NCI-H2107 (cell line): ENCODE measurements around the gene BLTP3A.
"Not testable (repeated sequence)": the region's sequence is repeated elsewhere in the genome, so short reads cannot be mapped to it uniquely, and the experiment has no call there.

Source experiments
- DNase-seq: peaks from one replicate; lab custom pipeline; 2025; lab: John Stamatoyannopoulos, UW

BLTP3A gene

DNA sequence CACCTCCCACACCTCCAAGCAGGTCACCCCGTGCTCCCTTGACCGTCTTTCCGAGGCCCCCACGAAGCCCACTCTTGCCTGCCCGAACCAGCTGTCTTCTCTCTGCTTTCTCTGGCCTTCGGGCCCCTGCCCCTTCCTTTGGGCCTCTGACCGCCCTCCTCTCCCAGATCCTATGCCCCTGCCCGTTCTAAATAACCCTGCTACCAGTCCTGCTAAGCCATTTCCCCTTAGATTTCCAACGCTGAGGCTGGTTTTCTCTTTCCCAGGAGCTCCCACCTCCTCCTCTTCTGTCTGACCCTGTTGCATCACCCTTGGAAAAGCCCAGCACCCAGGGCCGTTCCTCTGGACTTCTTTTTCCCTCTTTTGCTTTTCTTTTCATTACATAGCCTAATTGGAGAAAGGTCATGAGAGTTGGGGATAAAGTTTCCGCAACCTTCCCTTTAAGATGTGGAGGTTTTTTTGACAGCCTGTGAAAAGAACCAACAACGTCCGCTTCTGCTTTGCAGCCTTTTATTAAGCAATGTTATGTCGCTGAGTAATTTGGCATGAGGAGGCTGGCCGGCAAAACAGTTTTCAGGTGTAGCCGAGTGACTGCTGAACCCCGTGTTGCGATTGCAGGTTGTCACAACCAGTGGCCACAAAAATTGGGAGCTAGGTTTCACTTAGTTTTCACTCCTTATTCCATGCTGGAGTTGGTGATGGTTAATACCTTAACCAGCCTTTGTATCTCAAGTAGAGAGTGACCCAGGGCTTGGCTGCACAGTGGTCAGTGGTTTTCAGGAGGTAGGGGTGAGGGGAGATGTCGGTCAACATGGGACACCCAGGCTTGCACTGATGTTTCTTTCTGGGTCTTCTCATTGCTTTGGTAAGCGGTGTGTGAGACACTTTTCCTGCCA lies 970 bp downstream of the BLTP3A start:
- no peak for DNase-seq

DNA sequence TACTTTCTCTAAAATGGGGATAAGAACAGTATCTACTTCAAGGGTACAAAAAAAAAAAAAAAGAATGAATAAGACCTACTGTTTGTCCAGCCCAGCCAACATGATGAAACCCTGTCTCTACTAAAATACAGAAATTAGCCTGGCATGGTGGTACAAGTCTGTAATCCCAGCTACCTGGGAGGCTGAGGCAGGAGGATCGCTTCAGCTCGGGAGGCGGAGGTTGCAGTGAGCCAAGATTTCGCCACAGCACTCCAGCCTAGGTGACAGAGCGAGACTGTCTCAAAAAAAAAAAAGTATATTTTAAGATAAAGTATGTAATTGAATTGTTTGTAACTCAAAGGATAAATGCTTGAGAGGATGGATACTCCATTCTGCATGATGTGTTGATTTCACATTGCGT lies 2.0 kb downstream of the BLTP3A start:
- no peak for DNase-seq

DNA sequence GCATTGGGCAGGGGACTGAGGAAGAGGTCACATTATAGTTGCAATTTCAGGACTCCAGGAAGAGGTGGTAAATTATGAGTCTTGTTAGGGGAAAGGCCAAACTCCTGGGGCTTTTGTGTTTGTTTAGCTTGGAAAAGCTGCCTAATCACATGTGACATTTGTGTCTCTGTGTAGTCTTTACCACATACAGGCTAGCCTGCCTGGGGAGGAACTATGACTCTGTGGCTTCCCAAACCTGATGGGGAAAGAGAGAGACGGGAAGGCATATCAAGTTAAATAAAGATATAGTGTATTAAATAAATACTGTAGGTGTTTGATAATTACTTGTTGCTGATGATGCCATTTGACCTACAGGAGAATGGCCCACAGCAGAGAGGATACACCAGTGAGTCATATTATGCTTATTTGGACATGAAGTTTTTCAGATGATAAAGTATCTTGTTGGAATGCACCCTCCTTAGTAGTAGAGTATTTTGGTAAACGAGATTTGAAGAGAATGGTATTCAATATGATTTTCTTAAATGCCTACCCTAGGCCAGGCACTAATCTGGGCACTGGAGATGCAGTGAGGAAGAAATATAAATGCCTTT lies 4.0 kb downstream of the BLTP3A start:
- DNase-seq: no peak

DNA sequence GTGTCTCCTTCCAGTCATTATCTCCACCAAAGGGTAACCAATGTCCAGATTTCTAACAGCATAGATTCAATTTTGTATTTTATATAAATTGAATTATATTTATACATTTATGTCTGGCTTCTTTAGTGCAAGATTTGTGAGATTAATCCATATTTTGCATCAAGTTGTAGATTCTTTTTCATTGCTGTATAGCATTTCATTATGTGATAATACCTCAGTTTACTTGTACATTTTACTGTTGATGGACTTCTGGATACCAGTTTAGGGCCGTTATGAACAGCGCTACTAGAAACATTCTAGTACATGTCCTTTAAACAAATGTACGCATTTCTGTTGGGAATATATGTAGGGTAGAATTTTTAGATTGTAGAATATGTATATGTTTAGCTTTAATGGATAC lies 6.2 kb downstream of the BLTP3A start:
- DNase-seq: no peak

DNA sequence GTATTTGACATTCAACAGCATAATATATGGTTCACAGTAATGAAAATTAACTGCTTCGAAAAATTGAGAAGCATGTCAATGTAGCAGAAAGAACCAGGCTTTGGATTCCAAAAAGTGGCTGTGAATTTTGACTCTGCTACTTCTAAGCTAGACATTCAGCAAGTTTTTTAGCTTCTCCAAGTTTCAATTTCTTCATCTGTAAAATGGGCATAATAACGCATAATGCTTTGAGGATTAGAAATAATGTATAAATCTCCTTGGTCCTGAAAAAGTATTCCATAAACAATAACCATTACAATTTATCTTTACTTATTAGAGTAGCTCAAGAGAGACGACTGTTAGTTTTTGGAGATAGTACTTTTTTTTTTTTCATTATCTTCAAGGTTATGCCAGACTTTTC lies 7.7 kb downstream of the BLTP3A start:
- no peak for DNase-seq

DNA sequence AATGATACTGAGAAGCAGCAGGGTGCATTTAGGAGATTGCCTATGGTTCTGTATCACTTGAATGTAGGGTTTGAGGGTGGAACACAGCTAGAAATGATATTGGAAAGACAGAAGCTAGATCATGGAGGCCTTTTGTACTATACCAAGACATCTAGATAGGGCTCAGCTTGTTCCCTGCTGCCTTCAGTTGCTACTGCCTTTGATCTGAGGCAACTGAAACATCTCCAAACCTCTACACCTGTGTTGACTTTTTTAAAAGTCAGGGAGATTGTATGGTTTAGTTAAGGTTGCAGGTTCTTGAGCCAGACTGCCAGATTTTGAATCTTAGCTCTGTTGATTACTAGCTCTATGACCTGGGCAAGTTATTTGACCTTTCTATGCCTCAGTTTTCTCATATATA lies 12.7 kb downstream of the BLTP3A start:
- no peak for DNase-seq

DNA sequence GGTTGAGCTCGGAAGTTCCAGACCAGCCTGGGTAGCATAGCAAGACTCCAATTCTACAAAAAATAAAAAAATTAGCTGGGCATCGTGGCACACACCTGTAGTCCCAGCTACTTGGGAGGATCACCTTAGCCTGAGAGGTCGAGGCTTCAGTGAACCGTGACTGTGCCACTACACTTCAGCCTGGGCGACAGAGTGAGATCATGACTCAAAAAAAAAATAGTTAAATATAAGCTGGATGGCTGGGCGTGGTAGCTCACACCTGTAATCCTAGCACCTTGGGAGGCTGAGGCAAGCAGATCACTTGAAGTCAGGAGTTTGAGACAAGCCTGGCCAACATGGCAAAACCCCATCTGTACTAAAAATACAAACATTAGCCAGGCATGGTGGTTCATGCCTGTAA lies 13.2 kb downstream of the BLTP3A start:
- not testable (repeated sequence) for DNase-seq

DNA sequence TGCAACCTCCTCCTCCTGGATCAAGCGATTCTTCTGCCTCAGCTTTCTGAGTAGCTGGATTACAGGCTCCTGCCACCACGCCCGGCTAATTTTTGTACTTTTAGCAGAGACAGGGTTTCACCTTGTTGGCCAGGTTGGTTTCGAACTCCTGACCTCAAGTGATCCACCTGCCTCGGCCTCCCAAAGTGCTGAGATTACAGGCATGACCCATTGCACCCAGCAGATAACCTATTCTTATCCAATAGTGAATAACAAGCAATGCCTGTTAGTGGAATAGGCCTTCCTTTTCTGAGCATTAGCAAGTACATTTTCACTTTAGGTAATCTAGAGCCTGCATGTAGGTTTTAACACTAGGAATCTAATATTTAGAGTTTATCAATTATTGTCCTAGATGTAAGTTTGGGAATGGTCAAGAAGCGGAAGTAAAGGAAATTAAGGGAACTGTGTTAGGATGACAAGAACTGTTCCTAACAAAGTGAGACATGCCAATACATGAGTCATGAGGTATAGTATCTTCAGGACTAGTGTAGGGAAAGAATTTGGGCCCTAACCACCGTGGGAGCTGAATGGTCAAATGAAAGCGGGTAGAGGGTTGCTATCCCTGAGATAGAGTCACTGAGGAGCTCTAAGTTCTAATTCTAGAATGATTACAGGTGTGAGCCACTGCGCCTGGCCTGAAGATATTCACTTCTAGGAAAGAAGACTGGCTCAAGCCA lies 15.0 kb downstream of the BLTP3A start:
- DNase-seq: no peak

DNA sequence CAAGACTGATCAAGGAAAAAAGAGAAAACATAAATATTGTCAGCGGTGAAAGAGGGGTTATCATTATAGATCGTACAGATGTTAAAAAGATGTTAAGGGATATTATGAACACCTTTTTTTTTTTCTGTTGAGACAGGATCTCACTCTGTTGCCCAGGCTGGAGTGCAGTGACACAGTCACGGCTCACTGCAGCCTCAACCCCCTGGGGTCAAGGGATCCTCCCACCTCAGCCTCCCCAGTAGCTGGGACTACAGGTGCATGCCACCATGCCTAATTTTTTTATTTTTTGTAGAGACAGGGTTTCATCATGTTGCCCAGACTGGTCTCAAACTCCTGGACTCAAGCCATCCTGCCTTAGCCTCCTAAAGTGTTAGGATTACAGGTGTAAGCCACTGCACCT lies 16.6 kb downstream of the BLTP3A start:
- not testable (repeated sequence) for DNase-seq

DNA sequence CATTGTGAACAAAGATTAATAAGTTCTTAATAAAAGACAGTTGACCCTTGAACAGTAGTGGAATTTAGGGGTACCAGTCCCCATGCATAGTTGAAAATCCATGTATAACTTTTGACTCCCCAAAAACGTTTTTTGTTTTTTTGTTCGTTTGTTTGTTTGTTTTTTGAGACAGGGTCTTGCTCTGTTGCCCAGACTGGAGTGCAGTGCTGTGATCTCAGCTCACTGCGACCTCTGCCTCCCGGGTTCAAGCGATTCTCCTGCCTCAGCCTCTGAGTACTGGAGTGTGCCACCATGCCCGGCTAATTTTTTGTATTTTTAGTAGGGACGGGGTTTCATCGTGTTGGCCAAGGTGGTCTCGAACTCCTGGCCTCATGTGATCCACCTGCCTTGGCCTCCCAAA lies 17.5 kb downstream of the BLTP3A start:
- not testable (repeated sequence) for DNase-seq

DNA sequence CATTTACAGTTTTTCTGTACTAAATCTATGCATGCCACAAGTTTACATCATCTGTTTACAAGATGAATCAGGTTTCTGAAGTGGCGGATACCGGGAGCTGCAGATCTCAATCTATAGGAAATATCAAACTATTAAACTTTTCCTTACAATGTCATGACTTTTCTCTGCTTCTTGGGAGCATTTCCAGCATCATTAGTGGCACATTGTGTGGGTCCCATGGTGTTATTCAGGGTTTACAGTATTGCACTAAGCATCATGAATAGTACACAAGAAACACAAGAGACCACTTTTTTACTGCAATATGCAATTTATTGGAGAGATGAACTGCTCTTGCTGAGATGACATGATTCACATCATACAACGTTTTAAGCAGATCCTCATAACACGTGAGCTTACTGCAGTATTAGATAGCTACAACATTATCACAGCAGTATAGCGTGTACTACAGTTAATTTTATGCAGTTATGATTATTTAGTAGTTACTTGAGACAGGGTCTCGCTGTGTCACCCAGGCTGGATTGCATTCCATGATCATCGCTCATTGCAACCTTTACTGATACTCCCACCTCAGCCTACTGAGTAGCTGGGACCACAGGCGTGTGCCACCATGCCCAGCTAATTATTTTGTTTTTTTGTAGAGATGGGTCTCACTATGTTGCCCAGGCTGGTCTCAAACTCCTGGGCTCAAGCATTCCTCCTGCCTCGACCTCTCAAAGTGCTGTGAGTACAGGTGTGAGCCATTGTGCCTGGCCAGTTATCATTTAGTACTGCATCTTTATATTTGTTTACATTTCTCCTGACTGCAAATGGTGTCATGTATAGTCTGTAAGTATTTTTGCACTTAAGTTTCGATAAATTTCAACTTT lies 18.4 kb downstream of the BLTP3A start:
- DNase-seq: no peak

DNA sequence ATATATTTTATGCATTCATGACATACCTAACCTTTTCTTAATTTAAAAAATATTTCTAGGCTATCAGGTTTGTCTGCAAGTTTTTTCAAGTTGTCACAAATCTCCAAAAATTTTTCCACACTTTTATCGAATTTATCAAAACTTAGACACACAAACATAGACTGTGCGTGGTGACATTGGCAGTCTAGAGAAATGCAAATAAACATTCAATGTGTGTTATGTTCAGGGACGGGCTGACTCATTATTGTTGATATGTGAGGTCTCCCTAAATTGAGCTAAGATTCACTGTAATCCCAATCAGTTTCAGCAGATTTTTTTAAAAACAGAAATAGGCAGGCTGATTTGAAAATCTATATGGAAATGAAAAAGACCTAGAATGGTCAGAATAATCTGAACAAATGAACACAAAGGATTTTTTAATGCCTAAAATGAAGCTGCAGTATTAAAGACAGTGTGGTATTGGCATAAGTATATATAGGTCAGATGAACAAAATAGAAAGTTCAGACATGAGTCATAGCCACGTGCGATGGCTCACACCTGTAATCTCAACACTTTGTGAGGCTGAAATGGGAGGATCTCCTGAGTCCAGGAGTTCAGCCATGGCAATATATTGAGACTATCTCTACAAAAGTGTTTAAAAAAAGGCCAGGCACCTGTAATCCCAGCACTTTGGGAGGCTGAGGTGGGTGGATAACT lies 19.2 kb downstream of the BLTP3A start:
- no peak for DNase-seq

DNA sequence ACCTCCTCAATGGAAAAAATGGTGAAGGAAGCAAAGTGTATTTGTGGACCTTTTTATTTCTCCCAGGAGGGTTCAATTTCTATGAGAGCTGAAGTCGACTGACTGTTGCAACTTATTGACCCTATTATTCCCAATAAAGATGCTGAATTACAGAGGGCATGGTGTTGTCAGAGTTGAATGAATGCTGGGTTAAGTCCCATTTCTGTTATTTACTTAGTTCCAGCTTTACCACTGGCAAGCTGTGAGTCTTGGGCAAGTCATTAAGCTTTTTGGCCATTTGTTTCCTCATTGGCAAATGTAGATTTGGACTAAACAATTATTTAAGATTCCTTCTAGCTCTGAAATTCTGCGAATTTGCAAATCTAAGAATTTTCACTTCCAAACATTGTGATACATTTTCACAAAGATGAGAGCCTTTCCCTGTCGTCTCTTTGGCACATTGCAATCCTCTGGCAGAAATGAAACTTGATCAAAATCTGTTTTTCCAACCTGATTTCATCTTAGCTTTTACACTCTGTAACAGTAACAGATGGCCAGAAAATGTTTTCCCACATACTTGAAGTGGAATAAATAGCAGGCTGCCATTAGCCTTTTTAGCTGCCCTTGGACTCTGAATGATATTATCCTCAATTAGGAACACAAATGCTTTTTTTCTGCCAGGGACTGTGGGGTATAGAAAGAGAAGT lies 21.3 kb downstream of the BLTP3A start:
- no peak for DNase-seq

DNA sequence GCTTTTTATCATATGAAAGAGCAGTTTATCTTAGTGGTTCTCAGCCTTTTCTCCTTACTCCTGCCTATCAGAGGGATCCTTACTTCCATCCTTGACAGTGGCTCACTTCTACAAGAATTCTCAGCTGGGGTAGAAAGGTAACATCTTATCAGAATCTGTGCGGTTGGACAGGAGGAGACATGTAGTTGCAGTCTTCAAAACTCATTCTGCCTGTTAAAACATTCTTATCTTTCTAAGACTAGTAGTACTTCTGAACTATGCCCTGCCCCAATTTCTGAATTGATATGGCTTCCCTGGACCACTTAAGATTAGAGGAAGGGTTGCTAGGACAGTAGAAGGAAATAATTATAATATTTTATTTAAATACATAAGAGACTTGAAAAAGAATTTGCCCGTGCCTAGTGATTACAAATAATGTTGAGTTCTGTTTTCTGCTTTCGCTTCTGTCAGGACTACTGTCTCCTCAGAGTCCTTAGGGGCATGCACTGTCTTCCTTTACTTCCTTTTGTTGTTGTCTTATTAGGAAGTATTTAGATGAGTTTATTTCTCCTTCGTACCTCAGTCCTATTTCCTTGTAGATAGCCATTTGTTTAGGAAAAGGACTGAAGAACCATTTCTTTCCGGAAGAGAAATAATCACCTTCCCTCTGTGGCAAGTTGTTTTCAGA lies 24.9 kb downstream of the BLTP3A start:
- DNase-seq: no peak

DNA sequence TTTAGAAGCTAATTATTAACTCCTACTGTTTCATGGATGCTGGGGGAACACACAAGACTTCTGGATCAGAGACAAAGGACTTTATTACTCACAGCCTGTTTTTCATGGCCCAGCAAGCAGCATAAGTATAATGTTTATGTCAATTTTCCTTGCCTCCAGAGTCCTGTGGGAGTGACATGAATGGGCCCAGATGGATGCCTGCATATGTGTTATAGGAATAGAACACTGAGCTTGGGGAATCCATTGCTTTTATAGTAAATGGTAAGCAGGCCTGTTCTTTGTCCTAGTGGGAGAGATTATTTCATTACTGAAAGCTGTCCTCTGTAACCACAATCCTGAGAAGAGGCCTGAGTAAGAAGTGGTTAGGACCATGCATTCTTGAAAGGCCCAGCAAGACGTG lies 25.6 kb downstream of the BLTP3A start:
- no peak for DNase-seq

DNA sequence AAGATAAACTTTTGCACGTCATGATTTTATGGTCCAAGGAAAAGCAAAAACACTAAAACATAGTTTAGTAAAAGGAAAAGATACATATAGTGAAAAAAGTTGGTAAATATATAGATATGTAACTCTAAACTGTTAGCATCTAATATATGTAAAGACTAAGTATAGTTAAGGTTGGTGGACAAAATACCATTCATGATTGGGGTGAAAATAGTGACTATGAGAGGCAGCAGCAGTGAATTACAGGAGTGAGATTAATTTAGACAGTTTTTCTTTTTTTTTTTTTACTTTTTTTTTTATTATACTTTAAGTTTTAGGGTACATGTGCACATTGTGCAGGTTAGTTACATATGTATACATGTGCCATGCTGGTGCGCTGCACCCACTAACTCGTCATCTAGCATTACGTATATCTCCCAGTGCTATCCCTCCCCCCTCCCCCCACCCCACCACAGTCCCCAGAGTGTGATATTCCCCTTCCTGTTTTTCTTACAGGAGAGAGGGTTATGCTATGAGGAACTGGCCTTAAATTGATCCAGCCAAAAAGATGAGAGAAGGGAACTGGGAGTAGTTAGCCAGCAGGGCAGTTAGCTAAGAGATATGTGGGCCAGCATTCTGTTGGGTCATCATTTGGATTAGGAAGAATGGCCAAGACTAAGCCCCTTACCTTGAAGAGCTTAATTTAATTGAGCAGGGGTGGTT lies 27.1 kb downstream of the BLTP3A start:
- DNase-seq: not testable (repeated sequence)

DNA sequence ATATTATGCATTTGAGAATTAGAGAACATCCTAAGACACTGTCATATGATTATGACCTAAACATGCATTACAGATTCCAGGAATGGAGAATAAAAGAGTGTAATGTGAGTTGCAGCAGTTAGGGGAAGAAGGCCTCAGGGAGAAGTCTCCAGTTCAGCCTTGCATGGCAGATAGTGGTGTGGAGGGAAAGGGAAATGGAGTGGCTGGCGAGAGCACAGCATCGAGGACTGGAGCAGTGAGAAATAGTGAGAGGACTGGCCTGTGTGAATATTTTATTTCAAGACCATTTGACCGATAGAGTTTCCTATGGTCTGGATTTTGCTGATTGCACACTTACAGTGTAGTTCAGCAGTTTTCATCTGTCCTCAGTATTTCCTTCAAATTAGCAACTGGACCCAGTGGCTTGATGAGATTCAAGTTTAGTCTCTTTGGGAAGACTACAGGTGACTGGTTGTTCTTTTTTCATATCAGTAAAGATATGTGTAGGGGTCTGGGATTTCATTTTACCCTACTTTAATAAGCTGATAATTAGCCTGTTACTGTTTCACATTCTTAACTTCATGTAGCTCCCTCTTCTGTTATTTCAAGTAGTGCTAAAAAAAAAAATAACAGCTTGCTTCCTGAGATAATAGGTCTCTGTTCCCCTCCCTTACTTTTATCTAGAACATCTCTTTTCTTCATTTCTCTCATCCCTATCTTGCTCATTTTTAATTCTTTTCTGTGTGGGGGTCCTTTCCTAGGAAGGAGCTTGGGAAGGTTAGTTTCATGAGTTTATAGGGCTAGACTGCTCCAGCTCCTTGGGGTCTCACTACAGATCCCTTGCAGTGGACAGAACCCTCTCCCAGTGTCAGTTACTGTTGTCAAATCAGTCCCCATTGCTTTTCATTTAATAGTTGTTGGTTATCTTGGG lies 27.9 kb downstream of the BLTP3A start:
- DNase-seq: no peak

DNA sequence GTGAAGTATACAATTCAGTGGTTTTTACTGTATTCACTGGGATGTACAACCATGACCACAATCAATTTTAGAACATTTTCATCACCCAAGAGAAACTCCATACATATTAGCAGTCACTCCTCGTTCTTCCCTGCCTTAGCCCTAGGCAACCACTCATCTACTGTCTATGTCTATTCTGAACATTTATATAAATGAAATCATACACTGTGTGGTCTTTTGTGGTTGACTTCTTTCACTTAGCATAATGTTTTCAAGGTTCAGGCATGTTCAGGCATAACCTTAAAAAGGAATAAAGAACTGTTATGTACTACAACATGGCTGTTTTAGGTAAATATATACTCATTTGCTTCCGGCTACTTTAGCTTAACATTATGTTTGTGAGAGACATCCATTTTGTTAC lies 37.3 kb downstream of the BLTP3A start:
- no peak for DNase-seq

DNA sequence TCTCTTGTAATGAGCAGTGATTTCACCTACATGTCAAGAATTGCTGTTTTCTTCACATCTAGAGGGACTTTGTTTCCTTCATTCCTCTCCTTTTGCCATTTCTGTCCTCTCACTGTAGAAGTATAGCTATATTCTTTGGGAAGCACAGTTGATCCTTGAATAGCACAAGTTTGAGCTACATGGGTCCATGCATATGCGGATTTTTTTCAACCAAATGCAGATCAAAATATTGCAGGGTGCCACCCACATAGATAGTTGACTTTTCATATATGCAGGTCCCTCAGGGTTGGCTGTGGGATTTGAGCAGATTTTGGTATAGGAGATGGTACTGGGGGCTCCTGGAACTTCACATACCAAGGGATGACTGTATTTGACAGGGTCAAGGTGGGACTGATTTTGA lies 41.1 kb downstream of the BLTP3A start:
- DNase-seq: no peak
